HG02840 (cell line): ENCODE measurements around the gene SEMA3F.

Experiments used
- ATAC-seq: cut with Tn5 transposase; IDR thresholded peaks from one replicate; pipeline ENCODE4 v1.9.1; 2021; ENCODE audit warnings: mild to moderate bottlenecking, moderate library complexity, moderate number of reproducible peaks; ENCODE audit not compliant: unreplicated experiment, low FRiP score

Gene SEMA3F

GRCh38 chr3:50168791-50169190, 13.7 kb downstream of the SEMA3F start:
- no peak for ATAC-seq

GRCh38 chr3:50169232-50169832, 14.2 kb downstream of the SEMA3F start:
- no peak for ATAC-seq

GRCh38 chr3:50169858-50170257, 14.7 kb downstream of the SEMA3F start:
- ATAC-seq: no peak

- no peak for ATAC-seq
Observed at GRCh38 chr3:50170689-50171088, 15.6 kb downstream of the SEMA3F start.

GRCh38 chr3:50171540-50172301, 16.6 kb downstream of the SEMA3F start:
- ATAC-seq: no peak

GRCh38 chr3:50172626-50173220, 17.6 kb downstream of the SEMA3F start:
- no peak for ATAC-seq

- ATAC-seq: no peak
Observed at GRCh38 chr3:50173685-50174516, 18.8 kb downstream of the SEMA3F start.

- no peak for ATAC-seq
Observed at GRCh38 chr3:50174517-50174895, 19.4 kb downstream of the SEMA3F start.

- no peak for ATAC-seq
Observed at GRCh38 chr3:50174947-50175524, 19.9 kb downstream of the SEMA3F start.

GRCh38 chr3:50177346-50177745, 22.2 kb downstream of the SEMA3F start:
- ATAC-seq: no peak

- no peak for ATAC-seq
Observed at GRCh38 chr3:50179710-50180109, 24.6 kb downstream of the SEMA3F start.

- ATAC-seq: no peak
Observed at GRCh38 chr3:50181985-50182384, 26.9 kb downstream of the SEMA3F start.

GRCh38 chr3:50182533-50183099, 27.5 kb downstream of the SEMA3F start:
- ATAC-seq: no peak

GRCh38 chr3:50183755-50184154, 28.6 kb downstream of the SEMA3F start:
- ATAC-seq: no peak

- ATAC-seq: no peak
Observed at GRCh38 chr3:50184242-50184978, 29.3 kb downstream of the SEMA3F start.

- ATAC-seq: no peak
Observed at GRCh38 chr3:50185230-50185629, 30.1 kb downstream of the SEMA3F start.

GRCh38 chr3:50186096-50186495, 31.0 kb downstream of the SEMA3F start:
- no peak for ATAC-seq

- ATAC-seq: no peak
Observed at GRCh38 chr3:50187750-50188149, 32.6 kb downstream of the SEMA3F start.

- no peak for ATAC-seq
Observed at GRCh38 chr3:50189274-50189673, 34.1 kb downstream of the SEMA3F start.

- ATAC-seq: no peak
Observed at GRCh38 chr3:50189989-50190388, 34.9 kb downstream of the SEMA3F start.
